IMR-90 (cell line): ENCODE measurements around the gene NDST1. TPM values are rescaled to one million over a fixed set of nuclear protein-coding genes. Genes with fewer than 3 reads are reported as not detected.

Source experiments
- ATAC-seq: fragments of 200-7000 bp; cut with Tn5 transposase; 2 replicates; pipeline ENCODE4 v1.9.1; 2020; ENCODE audit warnings: low read depth, mild to moderate bottlenecking, moderate library complexity
- BruUV-seq: library from RNA; stranded (reverse); fragments of 400-500 nt; replicated peaks from 2 replicates; lab custom pipeline; 2021; lab: Mats Ljungman, UMichigan
- CTCF ChIA-PET: fragments of 300-600 bp; formaldehyde crosslinking; extraction: SDS; loops from one replicate; lab custom pipeline; 2021; ENCODE audit warnings: antibody characterized with exemption; lab: Yijun Ruan, JAX
- POLR2A ChIA-PET: fragments of 300-600 bp; sonication (Branson Sonifier 250); formaldehyde crosslinking; loops from one replicate; lab custom pipeline; 2022; ENCODE audit warnings: antibody characterized with exemption; ENCODE audit not compliant: unreplicated experiment; lab: Charles Lee
- DNase-seq: peaks from one replicate; pipeline ENCODE4 v3.0.0; 2013
- H2AFZ ChIP-seq: replicated peaks from 2 replicates; pipeline ENCODE3; 2013; ENCODE audit warnings: low read length, mild to moderate bottlenecking; ENCODE audit not compliant: poor library complexity
- H2AK5ac ChIP-seq: 2 replicates; pipeline ENCODE4 v1.6.1; 2013; ENCODE audit warnings: low read depth, low read length, inconsistent platforms
- H2AK9ac ChIP-seq: replicated peaks from 2 replicates; pipeline ENCODE3; 2013; ENCODE audit warnings: mild to moderate bottlenecking, low read depth, low read length, moderate library complexity; ENCODE audit not compliant: poor library complexity
- H2BK120ac ChIP-seq: 2 replicates; pipeline ENCODE4 v1.6.1; 2013; ENCODE audit warnings: low read depth, low read length, inconsistent platforms
- H2BK15ac ChIP-seq: 3 replicates; pipeline ENCODE4 v1.6.1; 2013; ENCODE audit warnings: low read depth, low read length, inconsistent platforms
- H2BK20ac ChIP-seq: 2 replicates; pipeline ENCODE4 v1.6.1; 2013; ENCODE audit warnings: low read depth, mild to moderate bottlenecking, inconsistent platforms, low read length, moderate library complexity
- H2BK5ac ChIP-seq: 2 replicates; pipeline ENCODE4 v1.6.1; 2013; ENCODE audit warnings: mild to moderate bottlenecking, low read depth, low read length, inconsistent platforms; ENCODE audit not compliant: poor library complexity, severe bottlenecking
- H3K14ac ChIP-seq: replicated peaks from 2 replicates; pipeline ENCODE4 v1.6.1; 2013; ENCODE audit warnings: low read depth, low read length, inconsistent platforms
- H3K18ac ChIP-seq: 2 replicates; pipeline ENCODE4 v1.6.1; 2013; ENCODE audit warnings: low read depth, low read length, control low read depth
- H3K23ac ChIP-seq: 2 replicates; pipeline ENCODE4 v1.6.1; 2013; ENCODE audit warnings: low read depth, low read length, inconsistent platforms
- H3K27ac ChIP-seq: 2 replicates; pipeline ENCODE4 v1.5.1; 2013; ENCODE audit warnings: mild to moderate bottlenecking, control low read depth, low read length; ENCODE audit not compliant: insufficient read depth
- H3K27me3 ChIP-seq: 2 replicates; pipeline ENCODE4 v1.6.1; 2013; ENCODE audit warnings: low read length; ENCODE audit not compliant: control insufficient read depth, insufficient read depth
- H3K36me3 ChIP-seq: 2 replicates; pipeline ENCODE4 v1.6.1; 2013; ENCODE audit warnings: low read length, mixed read lengths; ENCODE audit not compliant: control insufficient read depth, insufficient read depth
- H3K4ac ChIP-seq: 2 replicates; pipeline ENCODE4 v1.6.1; 2013; ENCODE audit warnings: low read depth, low read length, inconsistent platforms
- H3K4me1 ChIP-seq: 2 replicates; pipeline ENCODE4 v1.6.1; 2013; ENCODE audit warnings: low read length, mixed read lengths; ENCODE audit not compliant: control insufficient read depth, insufficient read depth
- H3K4me2 ChIP-seq: 2 replicates; pipeline ENCODE4 v1.6.1; 2013; ENCODE audit warnings: low read depth, mild to moderate bottlenecking, control low read depth, low read length, moderate library complexity
- H3K4me3 ChIP-seq: 2 replicates; pipeline ENCODE4 v1.5.1; 2013; ENCODE audit warnings: low read depth, mild to moderate bottlenecking, control low read depth, low read length, moderate library complexity; ENCODE audit not compliant: insufficient read depth
- H3K56ac ChIP-seq: 2 replicates; pipeline ENCODE4 v1.6.1; 2013; ENCODE audit warnings: low read length, inconsistent platforms; ENCODE audit not compliant: insufficient read depth; ENCODE audit errors: extremely low read depth
- H3K79me1 ChIP-seq, 2 experiments: 2 replicates each; pipeline ENCODE4 v1.6.1; 2013; ENCODE audit warnings: low read length in 2 of 2, inconsistent platforms in 1 of 2, low read depth in 1 of 2
- H3K9ac ChIP-seq: 2 replicates; pipeline ENCODE4 v1.6.1; 2013; ENCODE audit warnings: low read depth, low read length, control low read depth
- H3K9me1 ChIP-seq: 2 replicates; pipeline ENCODE4 v1.6.1; 2013; ENCODE audit warnings: low read length, inconsistent platforms; ENCODE audit not compliant: insufficient read depth
- H3K9me3 ChIP-seq: 2 replicates; pipeline ENCODE4 v1.6.1; 2013; ENCODE audit warnings: low read length; ENCODE audit not compliant: control insufficient read depth, insufficient read depth
- H4K20me1 ChIP-seq: 2 replicates; pipeline ENCODE4 v1.6.1; 2013; ENCODE audit warnings: low read length, inconsistent platforms; ENCODE audit not compliant: insufficient read depth
- H4K5ac ChIP-seq: 2 replicates; pipeline ENCODE4 v1.6.1; 2013; ENCODE audit warnings: mild to moderate bottlenecking, low read depth, low read length, control low read depth
- H4K8ac ChIP-seq, 2 experiments: 2 replicates each; pipeline ENCODE4 v1.6.1; 2013; ENCODE audit warnings: low read depth in 2 of 2, low read length in 2 of 2, control low read depth in 1 of 2, inconsistent platforms in 1 of 2
- H4K91ac ChIP-seq: 2 replicates; pipeline ENCODE4 v1.6.1; 2013; ENCODE audit warnings: low read depth, low read length, inconsistent platforms; ENCODE audit not compliant: insufficient read depth
- BHLHE40 ChIP-seq: fragments of 150-350 bp; IDR thresholded peaks from 2 replicates; pipeline ENCODE4 v1.6.1; 2016; ENCODE audit warnings: mild to moderate bottlenecking, low read depth, low read length
- CEBPB ChIP-seq: IDR thresholded peaks from 2 replicates; pipeline ENCODE4 v1.6.1; 2012; ENCODE audit warnings: low read depth, low read length, improper control_type of control experiment
- CHD1 ChIP-seq: IDR thresholded peaks from 2 replicates; pipeline ENCODE4 v1.6.1; 2012; ENCODE audit warnings: low read depth, low read length, improper control_type of control experiment
- CTCF ChIP-seq: conservative IDR thresholded peaks from 2 replicates; pipeline ENCODE4 v1.5.1; 2012; ENCODE audit warnings: mild to moderate bottlenecking, low read depth, low read length, improper control_type of control experiment
- ELK1 ChIP-seq: fragments of 150-350 bp; IDR thresholded peaks from 2 replicates; pipeline ENCODE4 v1.6.1; 2016; ENCODE audit warnings: low read depth, mild to moderate bottlenecking, low read length, moderate library complexity, borderline replicate concordance
- FOS ChIP-seq: fragments of 150-350 bp; IDR thresholded peaks from 2 replicates; pipeline ENCODE4 v1.6.1; 2016; ENCODE audit warnings: low read depth, low read length
- MAFK ChIP-seq: IDR thresholded peaks from 2 replicates; pipeline ENCODE4 v1.6.1; 2012; ENCODE audit warnings: low read depth, low read length, improper control_type of control experiment
- MAZ ChIP-seq: IDR thresholded peaks from 2 replicates; pipeline ENCODE4 v1.6.1; 2012; ENCODE audit warnings: low read depth, mild to moderate bottlenecking, low read length, improper control_type of control experiment, moderate library complexity, borderline replicate concordance
- MXI1 ChIP-seq: IDR thresholded peaks from 2 replicates; pipeline ENCODE4 v1.6.1; 2012; ENCODE audit warnings: low read depth, mild to moderate bottlenecking, low read length, moderate library complexity, borderline replicate concordance
- NFE2L2 ChIP-seq: fragments of 150-350 bp; IDR thresholded peaks from 2 replicates; pipeline ENCODE4 v1.6.1; 2016; ENCODE audit warnings: low read depth, mild to moderate bottlenecking, low read length
- POLR2A ChIP-seq: IDR thresholded peaks from 2 replicates; pipeline ENCODE4 v1.6.1; 2012; ENCODE audit warnings: mild to moderate bottlenecking, low read depth, low read length
- RAD21 ChIP-seq: IDR thresholded peaks from 2 replicates; pipeline ENCODE4 v1.6.1; 2012; ENCODE audit warnings: low read length, improper control_type of control experiment
- RCOR1 ChIP-seq: IDR thresholded peaks from 2 replicates; pipeline ENCODE4 v1.6.1; 2012; ENCODE audit warnings: mild to moderate bottlenecking, low read length, improper control_type of control experiment; ENCODE audit not compliant: insufficient replicate concordance
- RFX5 ChIP-seq: IDR thresholded peaks from 2 replicates; pipeline ENCODE4 v1.8.0; 2012; ENCODE audit warnings: low read depth, mild to moderate bottlenecking, low read length, moderate library complexity
- SMC3 ChIP-seq: fragments of 150-350 bp; IDR thresholded peaks from 2 replicates; pipeline ENCODE4 v1.6.1; 2016; ENCODE audit warnings: low read depth, mild to moderate bottlenecking, antibody characterized with exemption, low read length, moderate library complexity
- USF2 ChIP-seq: fragments of 150-350 bp; IDR thresholded peaks from 2 replicates; pipeline ENCODE4 v1.6.1; 2017; ENCODE audit warnings: mild to moderate bottlenecking, antibody characterized with exemption, low read length, low read depth
- WGBS, 2 experiments: methylation state at CpG; one replicate each; pipeline versions ENCODE4 v1.1.5 to v1.1.7; 2013; ENCODE audit warnings: missing lambda C conversion rate in 2 of 2; ENCODE audit not compliant: insufficient read length in 1 of 2; ENCODE audit errors: extremely low coverage in 2 of 2; 5-methylcytosine and 5-hydroxymethylcytosine counted together
- dilution Hi-C: fragments of 300-500 bp; cut with HindIII; formaldehyde crosslinking; loops from one replicate; pipeline ENCODE4 v1.14.3; 2018; ENCODE audit warnings: low sequenced_read_pairs; ENCODE audit not compliant: unreplicated experiment
- in situ Hi-C: fragments of 300-500 bp; cut with MboI; formaldehyde crosslinking; loops from 3 replicates; pipeline ENCODE4 v1.14.3; 2019; ENCODE audit warnings: low sequenced_read_pairs, inconsistent platforms, mixed read lengths
- intact Hi-C: fragments of 100-400 bp; cut with micrococcal nuclease; formaldehyde crosslinking; loops from 2 replicates; pipeline ENCODE4 v1.10.0; 2022
- polyA plus RNA-seq, 3 experiments: library from polyadenylated mRNA; depleted of rRNA; stranded (reverse); fragments of >200 nt; gene quantifications; 2 replicates each; pipeline ENCODE4 v1.2.3, GENCODE V29; 2012; ENCODE audit warnings: low replicate concordance in 1 of 3
- total RNA-seq: library from RNA; depleted of rRNA; stranded (reverse); fragments of >200 nt; gene quantifications from 2 replicates; pipeline ENCODE4 v1.2.3, GENCODE V29; 2012

NDST1 gene
- total and polyA plus RNA-seq, 2 of the 4 experiments (the other 2 are of a cell fraction): 30.5 to 80.4 TPM

- H4K5ac ChIP-seq: no peak overlapping the region
- no peak overlapping the region for H2BK5ac ChIP-seq
- no peak overlapping the region for H2BK15ac ChIP-seq
- ChIA-PET CTCF (interaction anchor here (0.6 kb wide), 1 partner anchor 79 kb away, joined by 3 read pairs; no protein-coding TSS in a partner anchor), POLR2A (no interaction called here)
- peaks cover 12% of the 10 kb centered on the region for H3K27me3 ChIP-seq
- H3K36me3 ChIP-seq: no peaks in the 10 kb centered on the region
- peak overlapping the region; percentile 24 for H2AK9ac ChIP-seq
- H2AK5ac ChIP-seq: no peak overlapping the region
- WGBS, 2 experiments: 100% methylated on average over 2 of the region's 7 CpGs; no CpG with 5 or more reads in 1 of the 2 experiments
- H2AFZ ChIP-seq: no peak overlapping the region
- H3K14ac ChIP-seq: no peak overlapping the region
- H2BK120ac ChIP-seq: no peak overlapping the region
- H3K27ac ChIP-seq: no peak overlapping the region
- H4K8ac ChIP-seq: no peak overlapping the region
- ATAC-seq (no peak), DNase-seq (no peak)
- no peaks in the 10 kb centered on the region; the same call in 1 of the 2 replicates for H3K9me1 ChIP-seq
- H3K56ac ChIP-seq: no peak overlapping the region
- no peaks in the 10 kb centered on the region for H3K79me1 ChIP-seq
- H3K23ac ChIP-seq: no peak overlapping the region
- no peak overlapping the region for H3K18ac ChIP-seq
- H2BK20ac ChIP-seq: no peak overlapping the region
- BruUV-seq: no TSS peak
- no peaks in the 10 kb centered on the region for H3K9me3 ChIP-seq
- peaks cover 9% of the 10 kb centered on the region for H3K4me1 ChIP-seq
- H3K4ac ChIP-seq: no peak overlapping the region
- dilution Hi-C loops: no loop called here
- TF ChIP-seq SMC3 (no peak), ELK1 (no peak), USF2 (no peak), CHD1 (no peak), NFE2L2 (no peak), RFX5 (no peak), FOS (no peak), POLR2A (no peak), MAZ (no peak), BHLHE40 (no peak), MXI1 (no peak), CTCF (no peak), RAD21 (no peak), RCOR1 (no peak), CEBPB (no peak), MAFK (no peak)
- H4K91ac ChIP-seq: no peak overlapping the region
- H3K4me2 ChIP-seq: no peak overlapping the region
- no peak overlapping the region for H3K4me3 ChIP-seq
- intact Hi-C loops: no loop called here
- in situ Hi-C loops: no loop called here
- H4K20me1 ChIP-seq: no peaks in the 10 kb centered on the region
- H3K9ac ChIP-seq: no peak overlapping the region
Observed at GRCh38 chr5:150576449-150576949, 68.6 kb downstream of the NDST1 start.
